OCI-M2 (cell line): ENCODE results near the gene SELPLG.

Experiments used
- DNase-seq: peaks from one replicate; lab custom pipeline; 2025; ENCODE audit not compliant: unreplicated experiment; lab: John Stamatoyannopoulos, UW

Gene SELPLG

GRCh38 chr12:108605690-108606406 lies 27.8 kb downstream of the SELPLG start:
- DNase-seq = no peak

- DNase-seq = no peak
These were observed 28.5 kb downstream of the SELPLG start for GRCh38 chr12:108605000-108605689.

GRCh38 chr12:108604208-108604941 lies 29.3 kb downstream of the SELPLG start:
- no peak for DNase-seq

- no peak for DNase-seq
These were observed 30.0 kb downstream of the SELPLG start for GRCh38 chr12:108603743-108604142.

- DNase-seq = no peak
These were observed 30.6 kb downstream of the SELPLG start for GRCh38 chr12:108602976-108603704.

DNA sequence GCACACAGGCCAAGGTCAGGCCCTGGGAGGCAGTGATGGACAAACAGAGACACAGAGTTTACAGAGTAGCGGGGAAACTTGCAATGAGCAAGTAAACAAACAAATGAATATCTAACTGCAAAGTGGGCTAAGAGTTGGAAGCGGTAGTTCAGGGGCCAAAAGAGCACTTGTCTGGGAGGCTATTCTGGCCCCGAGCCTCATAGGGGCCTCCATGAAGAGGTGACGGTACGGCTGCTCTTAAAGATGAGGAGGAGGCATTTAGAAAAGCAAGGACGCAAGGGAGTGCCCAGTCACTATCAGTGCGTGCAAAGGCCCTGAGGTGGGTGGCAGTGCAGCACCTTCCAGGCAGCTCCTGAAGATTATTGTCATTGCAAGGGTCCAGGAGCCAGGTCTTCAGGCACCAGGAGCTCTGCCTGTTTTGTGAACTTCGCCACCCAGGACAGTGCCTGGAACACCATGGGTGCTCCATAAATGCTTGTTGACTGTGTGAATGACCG lies 31.4 kb downstream of the SELPLG start:
- no peak for DNase-seq

DNA sequence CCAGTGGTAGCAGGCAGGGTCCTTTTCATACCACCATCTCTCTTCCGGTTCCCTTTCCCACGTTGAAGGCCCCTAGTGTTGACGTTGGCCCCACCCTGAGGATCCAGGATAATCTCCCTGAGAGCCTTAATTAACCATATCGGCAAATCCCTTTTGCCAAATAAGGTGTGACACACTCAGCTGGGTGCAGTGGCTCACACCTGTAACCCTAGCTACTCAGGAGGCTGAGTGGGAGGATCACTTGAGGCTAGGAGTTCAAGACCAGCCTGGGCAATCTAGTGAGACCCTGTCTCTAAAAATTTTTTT lies 33.0 kb downstream of the SELPLG start:
- DNase-seq = no peak

DNA sequence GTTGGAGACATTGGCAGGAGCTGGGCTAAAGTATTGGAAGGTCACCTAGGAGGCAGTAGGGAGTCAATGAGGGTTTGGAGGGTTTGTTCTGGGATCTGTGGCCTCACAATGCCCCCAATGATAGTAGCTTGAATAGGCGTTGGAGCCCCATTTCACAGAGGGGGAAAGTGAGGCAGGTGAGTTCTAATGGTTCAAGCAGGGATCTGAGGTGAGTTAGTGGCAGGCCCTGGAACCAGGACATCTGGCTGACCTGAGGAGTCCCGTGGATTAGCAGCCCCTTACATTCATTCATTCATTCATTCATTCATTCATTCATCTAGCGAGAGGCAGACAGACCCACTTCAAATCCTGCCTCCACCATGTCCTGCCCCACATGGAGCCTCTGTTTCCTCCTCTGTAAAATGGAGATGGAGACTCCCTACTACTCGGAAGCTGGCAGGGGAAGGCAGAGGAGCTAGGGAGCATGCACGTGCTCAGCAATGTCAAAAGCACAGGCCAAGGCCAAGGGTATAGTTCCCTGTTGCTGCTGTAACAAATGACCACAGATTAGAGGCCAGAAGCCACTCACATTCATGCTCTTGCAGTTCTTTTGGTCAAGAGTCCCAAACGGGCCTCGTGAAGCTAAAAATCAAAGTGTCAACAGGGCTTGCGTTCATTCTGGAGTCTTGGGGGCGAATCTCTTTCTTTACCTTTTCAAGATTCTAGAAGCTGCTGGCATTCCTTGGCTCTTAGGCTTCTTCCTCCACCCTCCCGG lies 33.6 kb downstream of the SELPLG start:
- DNase-seq = no peak

DNA sequence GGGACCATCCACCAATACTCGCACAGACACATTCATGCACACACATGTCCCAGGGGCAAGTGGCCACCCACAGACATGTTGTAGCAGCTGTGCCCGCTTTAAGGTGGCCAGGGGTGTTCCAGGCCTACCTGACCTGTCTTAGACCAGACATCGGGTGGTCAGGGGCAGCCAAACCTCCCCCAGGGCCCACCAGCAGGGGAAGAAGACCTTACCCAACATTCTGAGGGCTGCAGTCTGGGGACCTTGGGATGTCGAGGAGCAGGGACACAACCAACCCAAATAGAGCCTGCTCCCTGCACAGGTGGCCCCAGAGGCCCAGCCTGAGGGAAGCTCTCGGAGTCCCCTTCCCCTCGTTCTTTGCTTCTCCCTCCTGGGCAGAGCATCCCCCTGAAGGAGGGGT lies 34.2 kb downstream of the SELPLG start:
- DNase-seq = no peak

- no peak for DNase-seq
These were observed 35.0 kb downstream of the SELPLG start for GRCh38 chr12:108598553-108599250.

DNA sequence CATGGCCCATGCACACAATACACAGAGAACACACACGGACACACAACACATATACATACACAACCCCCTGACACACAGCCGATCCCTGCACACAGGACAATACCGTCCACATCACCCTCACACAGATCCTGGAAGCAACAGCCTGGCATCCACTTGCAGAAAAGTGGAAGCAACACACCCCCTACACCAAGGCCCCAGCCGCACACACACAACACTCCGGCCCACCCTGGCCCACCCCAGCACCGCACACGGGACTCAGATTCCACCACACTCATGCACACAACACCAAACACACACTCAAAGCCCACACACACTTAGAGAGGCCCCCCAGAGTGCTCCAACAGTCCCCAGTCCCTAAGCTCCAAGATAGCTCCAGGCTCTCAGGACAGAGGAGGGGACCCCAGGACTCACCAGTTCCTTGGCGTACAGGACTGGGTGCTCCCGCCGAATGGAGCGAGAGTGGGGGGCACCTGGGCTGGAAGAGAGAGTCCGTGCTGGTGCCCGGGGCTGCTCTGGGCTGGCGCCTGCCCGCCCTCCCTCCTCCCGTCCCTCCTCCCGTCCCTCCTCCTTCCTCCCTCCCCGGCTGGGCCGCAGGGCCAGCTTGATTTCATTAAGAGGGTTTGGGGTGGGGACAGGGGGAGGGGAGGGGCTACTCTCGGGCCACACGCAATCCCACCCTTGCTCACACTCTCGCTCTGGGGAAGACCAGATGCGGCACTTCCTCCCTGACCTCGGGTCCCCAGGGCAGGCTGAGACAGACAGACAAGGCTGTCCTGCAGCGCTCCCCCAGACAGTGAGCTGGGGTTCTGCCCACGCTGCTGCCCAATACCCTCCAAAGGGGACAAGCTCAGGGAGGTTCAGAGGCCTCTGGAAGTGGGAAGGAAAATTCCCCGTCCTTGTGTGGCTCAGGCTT lies 35.9 kb downstream of the SELPLG start, which contains the start of gene TMEM119:
TSS of gene TMEM119 (minus strand) at position 526 of the 913 bp plus-strand sequence. CDS start 5,701 bp downstream, outside the sequence.
- no peak for DNase-seq

DNA sequence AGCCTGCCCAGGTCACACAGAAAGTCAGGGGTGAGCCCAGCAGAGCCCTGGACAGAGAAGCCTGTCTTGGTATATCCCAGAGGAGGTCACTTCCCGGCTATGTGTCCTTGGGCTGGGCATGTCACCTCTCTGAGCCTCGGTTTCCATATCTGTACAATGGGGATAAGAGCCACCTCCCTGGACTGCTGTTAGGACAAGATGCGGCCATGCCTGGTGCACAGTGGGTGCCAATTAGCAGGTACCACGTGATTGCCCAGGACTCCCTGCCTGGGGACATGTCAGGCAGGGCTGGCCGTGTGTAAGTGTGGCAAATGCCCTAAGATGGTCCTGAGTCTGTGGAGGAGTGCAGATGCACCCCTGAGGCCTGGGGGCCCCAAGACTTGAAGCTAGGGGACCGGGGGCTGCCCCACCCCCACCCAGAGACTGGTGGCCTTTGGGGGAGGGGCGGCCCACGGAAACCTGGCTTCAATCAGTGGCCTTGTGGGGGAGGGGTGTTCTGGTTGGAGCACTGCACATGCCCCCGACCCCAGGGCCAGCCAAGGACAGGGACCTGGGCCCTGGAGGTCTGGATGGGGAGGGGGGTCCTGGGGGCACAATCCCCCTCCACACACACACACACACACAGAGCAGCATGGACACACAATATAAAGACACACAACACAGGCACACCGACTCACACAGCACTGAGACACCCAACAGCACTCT lies 36.7 kb downstream of the SELPLG start:
- no peak for DNase-seq

GRCh38 chr12:108595711-108596647 lies 37.7 kb downstream of the SELPLG start:
- no peak for DNase-seq

- DNase-seq = no peak
These were observed 38.6 kb downstream of the SELPLG start for GRCh38 chr12:108594960-108595710.

DNA sequence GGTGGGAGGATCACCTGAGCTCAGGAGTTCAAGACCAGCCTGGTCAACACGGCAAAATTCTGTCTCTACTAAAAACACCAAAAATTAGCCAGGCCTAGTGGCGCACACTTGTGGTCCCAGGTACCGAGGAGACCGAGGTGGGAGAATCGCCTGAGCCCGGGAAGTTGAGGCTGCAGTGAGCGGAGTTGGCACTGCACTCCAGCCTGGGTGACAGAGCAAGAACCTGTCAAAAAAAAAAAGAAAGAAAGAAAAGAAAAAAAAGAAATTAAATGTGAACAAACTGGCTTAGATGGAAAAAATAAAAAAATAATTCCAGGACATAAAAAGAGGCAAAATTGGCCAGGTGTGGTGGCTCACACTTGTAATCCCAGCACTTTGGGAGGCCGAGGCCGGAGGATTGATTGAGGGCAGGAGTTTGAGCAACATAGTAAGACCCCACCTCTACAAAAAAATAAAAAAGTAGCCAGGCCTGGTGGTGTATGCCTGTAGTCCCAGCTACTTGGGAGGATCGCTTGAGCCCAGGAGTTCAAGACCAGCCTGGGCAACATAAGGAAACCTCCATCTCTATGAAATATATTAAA lies 39.3 kb downstream of the SELPLG start:
- no peak for DNase-seq
